GM18508 (cell line): ENCODE results near the gene MYBL2.

Source experiments
- ATAC-seq: cut with Tn5 transposase; IDR thresholded peaks from one replicate; pipeline ENCODE4 v1.9.1; 2021; ENCODE audit warnings: moderate number of reproducible peaks; ENCODE audit not compliant: insufficient read depth, unreplicated experiment

Gene MYBL2

GRCh38 chr20:43721097-43721428 is 54.1 kb downstream of the MYBL2 start:
- ATAC-seq, result no peak

- ATAC-seq, result no peak
Observed at GRCh38 chr20:43721429-43722152, 54.7 kb downstream of the MYBL2 start.

GRCh38 chr20:43722153-43722505 is 55.2 kb downstream of the MYBL2 start:
- no peak for ATAC-seq

- no peak for ATAC-seq
Observed at GRCh38 chr20:43723186-43723585, 56.3 kb downstream of the MYBL2 start.

GRCh38 chr20:43723735-43724134 is 56.8 kb downstream of the MYBL2 start:
- no peak for ATAC-seq

- ATAC-seq, result no peak
Observed at GRCh38 chr20:43724383-43724782, 57.5 kb downstream of the MYBL2 start.

GRCh38 chr20:43725666-43726065 is 58.8 kb downstream of the MYBL2 start:
- ATAC-seq, result no peak

- ATAC-seq, result no peak
Observed at GRCh38 chr20:43726333-43726732, 59.4 kb downstream of the MYBL2 start.

GRCh38 chr20:43726811-43727338 is 60.0 kb downstream of the MYBL2 start, which contains the start of gene GTSF1L:
GTSF1L (minus strand) TSS chr20:43727002; CDS start chr20:43726694, 308 bp downstream.
- ATAC-seq, result no peak

- ATAC-seq, result no peak
Observed at GRCh38 chr20:43727980-43728590, 61.2 kb downstream of the MYBL2 start.

GRCh38 chr20:43728686-43729255 is 61.9 kb downstream of the MYBL2 start:
- ATAC-seq, result no peak

- ATAC-seq, result no peak
Observed at GRCh38 chr20:43731469-43731868, 64.6 kb downstream of the MYBL2 start.

GRCh38 chr20:43731927-43732326 is 65.0 kb downstream of the MYBL2 start:
- no peak for ATAC-seq

- no peak for ATAC-seq
Observed at GRCh38 chr20:43736588-43737158, 69.8 kb downstream of the MYBL2 start.

- no peak for ATAC-seq
Observed at GRCh38 chr20:43737925-43738324, 71.0 kb downstream of the MYBL2 start.

- ATAC-seq, result no peak
Observed at GRCh38 chr20:43739148-43739749, 72.3 kb downstream of the MYBL2 start.

- ATAC-seq, result no peak
Observed at GRCh38 chr20:43740642-43741041, 73.7 kb downstream of the MYBL2 start.

GRCh38 chr20:43744151-43744611 is 77.3 kb downstream of the MYBL2 start:
- ATAC-seq, result no peak

GRCh38 chr20:43744966-43745730 is 78.2 kb downstream of the MYBL2 start:
- ATAC-seq, result no peak
